HepG2 (cell line): ENCODE data around the gene DCHS2.

ENCODE experiments used
- CREB1 ChIP-seq, 2 experiments: fragments of 450-650 bp in 1 of 2; IDR thresholded peaks; 2 replicates each; pipeline ENCODE4 v1.6.1; 2016 to 2017; ENCODE audit warnings: control low read depth in 1 of 2, mild to moderate bottlenecking in 1 of 2, missing compliant biosample characterization in 1 of 2, missing genetic modification characterization in 1 of 2
- ETV6 ChIP-seq: sonication (generic); formaldehyde crosslinking; conservative IDR thresholded peaks from 2 replicates; pipeline ENCODE4 v1.4.0; 2020; ENCODE audit warnings: missing genetic modification reagents
- FIP1L1 ChIP-seq: fragments of 200-400 bp; formaldehyde crosslinking; IDR thresholded peaks from 2 replicates; pipeline ENCODE4 v1.6.1; 2018; ENCODE audit warnings: low read depth, mild to moderate bottlenecking, low read length, moderate library complexity, borderline replicate concordance; ENCODE audit not compliant: insufficient read depth
- GATAD2A ChIP-seq: IDR thresholded peaks from 2 replicates; pipeline ENCODE4 v1.6.1; 2016
- KLF16 ChIP-seq, 2 experiments: sonication (generic) in 1 of 2; formaldehyde crosslinking in 1 of 2; IDR thresholded peaks; 2 replicates each; pipeline versions ENCODE4 v1.6.1 to v1.8.0; 2016 to 2023; ENCODE audit warnings: missing genetic modification reagents in 2 of 2, missing compliant biosample characterization in 1 of 2
- POLR2AphosphoS5 ChIP-seq: IDR thresholded peaks from 2 replicates; pipeline ENCODE4 v1.6.1; 2012; ENCODE audit warnings: low read depth, low read length
- RAD21 ChIP-seq: fragments of 450-650 bp; formaldehyde crosslinking; IDR thresholded peaks from 2 replicates; pipeline ENCODE4 v1.5.0; 2020; ENCODE audit warnings: mild to moderate bottlenecking
- TCF7L2 ChIP-seq: IDR thresholded peaks from 2 replicates; pipeline ENCODE4 v1.6.1; 2011; ENCODE audit warnings: mild to moderate bottlenecking, low read depth, low read length, moderate library complexity
- ZNF205 ChIP-seq: IDR thresholded peaks from 2 replicates; pipeline ENCODE4 v1.6.1; 2018; ENCODE audit warnings: missing biosample characterization, missing genetic modification reagents
- ZSCAN29 ChIP-seq: sonication (generic); formaldehyde crosslinking; conservative IDR thresholded peaks from 2 replicates; pipeline ENCODE4 v1.4.0; 2020; ENCODE audit warnings: mild to moderate bottlenecking, missing genetic modification reagents

- TF ChIP-seq POLR2AphosphoS5 (no peak), ZNF205 (CRISPR knock-in tag) (no peak), TCF7L2 (no peak), FIP1L1 (no peak), KLF16 (CRISPR knock-in tag; IDR thresholded peaks at IDR 0.05) (no peak), GATAD2A (no peak), ZSCAN29 (CRISPR knock-in tag) (no peak), ETV6 (CRISPR knock-in tag) (no peak), RAD21 (CRISPR knock-in tag) (no peak), CREB1 (IDR thresholded peaks at IDR 0.05) (no peak), CREB1 (CRISPR knock-in tag; IDR thresholded peaks at IDR 0.05) (no peak)
These were observed 69.4 kb downstream of the DCHS2 start for GRCh38 chr4:154422152-154422551.
